Frontal cortex (tissue), 4 donors: ENCODE measurements around the gene GPBAR1. TPM values are rescaled to one million over a fixed set of nuclear protein-coding genes. Genes with fewer than 3 reads are reported as not detected.
A peak's percentile ranks its signal among the peaks of the same experiment; 100 is the strongest.

Experiments used
- DNase-seq, 2 donors: peaks; one replicate each; pipeline ENCODE4 v3.0.0; 2012; ENCODE audit warnings: low spot score in 2 of 2
- FAIRE-seq: peaks from 2 replicates; lab custom pipeline; 2012; peaks lifted over from hg19 to GRCh38; lab: Jason Lieb, UNC
- total RNA-seq: library from RNA; depleted of rRNA; stranded (reverse); fragments of >200 nt; gene quantifications from one replicate; pipeline ENCODE4 v1.2.3, GENCODE V29; 2014
- donor health status: control.
- donor health status: control.
- donor health status: control.

GPBAR1 gene, protein sequence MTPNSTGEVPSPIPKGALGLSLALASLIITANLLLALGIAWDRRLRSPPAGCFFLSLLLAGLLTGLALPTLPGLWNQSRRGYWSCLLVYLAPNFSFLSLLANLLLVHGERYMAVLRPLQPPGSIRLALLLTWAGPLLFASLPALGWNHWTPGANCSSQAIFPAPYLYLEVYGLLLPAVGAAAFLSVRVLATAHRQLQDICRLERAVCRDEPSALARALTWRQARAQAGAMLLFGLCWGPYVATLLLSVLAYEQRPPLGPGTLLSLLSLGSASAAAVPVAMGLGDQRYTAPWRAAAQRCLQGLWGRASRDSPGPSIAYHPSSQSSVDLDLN
- total RNA-seq, result not detected

- FAIRE-seq, result no peak
- no peak for DNase-seq
Observed at GRCh38 chr2:218260742-218261422, at the start of gene GPBAR1. TSS of gene GPBAR1 (plus strand) at chr2:218261015. CDS start at chr2:218262725, 1,710 bp downstream.

GRCh38 chr2:218214116-218214515 is 46.7 kb upstream of the GPBAR1 start:
- no peak for FAIRE-seq
- DNase-seq, result no peak

GRCh38 chr2:218216336-218216673 is 44.5 kb upstream of the GPBAR1 start:
- FAIRE-seq (no peak), DNase-seq (no peak)

DNA sequence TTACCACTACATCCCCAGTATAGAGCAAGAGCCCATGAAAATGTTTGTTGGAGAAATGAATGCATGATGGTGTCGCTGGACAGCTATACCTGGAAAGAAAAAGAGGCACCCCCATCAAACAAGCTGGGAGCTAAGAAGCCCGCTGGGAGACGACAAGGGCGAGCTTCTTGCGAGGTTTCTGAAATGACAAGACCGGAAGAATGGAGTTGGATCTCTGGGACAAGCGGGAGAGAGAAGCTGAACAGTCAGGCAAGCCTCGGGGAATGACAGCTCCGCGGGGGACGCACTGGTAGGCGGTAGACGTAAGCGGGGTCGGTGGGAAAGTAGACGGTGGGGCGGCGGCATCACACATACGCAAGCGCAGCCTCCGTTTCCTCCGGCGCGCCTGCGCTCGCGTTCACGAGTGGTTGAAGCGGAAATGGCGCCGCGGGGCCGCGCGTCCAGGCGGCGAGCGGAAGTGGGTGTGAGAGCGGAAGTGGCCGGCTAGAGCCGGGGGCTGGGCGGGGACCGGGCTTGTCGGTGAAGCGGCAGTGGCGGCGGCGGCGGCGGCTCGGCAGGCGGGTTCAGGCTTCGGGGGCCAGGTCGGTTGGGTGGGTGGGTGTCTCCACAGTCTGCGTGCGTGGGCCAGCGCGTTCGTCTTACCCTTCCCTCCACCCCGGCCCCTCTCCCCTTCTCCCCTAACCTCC is 44.0 kb upstream of the GPBAR1 start, which contains the start of gene ARPC2:
Gene ARPC2 (plus strand): TSS at position 516 of the 686 bp plus-strand sequence. CDS start 282 bp downstream, outside the sequence.
- FAIRE-seq (no peak), DNase-seq (peak; percentile 92 to 95)

GRCh38 chr2:218217360-218218267 is 43.2 kb upstream of the GPBAR1 start:
- DNase-seq (peak in 1 of 2 donors; percentile 45), FAIRE-seq (no peak)

- FAIRE-seq, result no peak
- DNase-seq, result no peak
Observed at GRCh38 chr2:218218268-218219185, 42.3 kb upstream of the GPBAR1 start.

DNA sequence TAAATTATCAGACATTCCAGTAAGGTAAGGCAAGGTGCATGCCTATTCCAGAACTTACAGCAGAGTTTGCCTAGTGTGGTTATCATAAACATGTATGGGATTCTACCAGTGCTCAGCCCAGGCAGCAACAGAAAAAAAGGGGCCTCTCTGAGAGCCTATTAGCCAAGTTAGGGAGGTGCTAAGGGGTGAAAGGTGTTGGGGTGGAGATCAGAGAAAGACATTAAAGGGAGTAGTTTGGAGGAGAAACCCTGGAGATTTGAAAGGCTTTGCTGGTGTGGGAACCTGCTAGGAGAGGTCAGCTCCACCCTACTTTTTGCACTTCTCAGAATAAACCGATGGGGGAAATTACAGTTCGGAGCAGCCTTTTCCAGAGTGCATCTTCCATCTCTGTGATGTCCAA is 40.9 kb upstream of the GPBAR1 start:
- FAIRE-seq, result no peak

GRCh38 chr2:218221000-218221399 is 39.8 kb upstream of the GPBAR1 start:
- no peak for FAIRE-seq
- no peak for DNase-seq

More for the DNA sequence above, 40.9 kb upstream of the GPBAR1 start:
- DNase-seq, result no peak

DNA sequence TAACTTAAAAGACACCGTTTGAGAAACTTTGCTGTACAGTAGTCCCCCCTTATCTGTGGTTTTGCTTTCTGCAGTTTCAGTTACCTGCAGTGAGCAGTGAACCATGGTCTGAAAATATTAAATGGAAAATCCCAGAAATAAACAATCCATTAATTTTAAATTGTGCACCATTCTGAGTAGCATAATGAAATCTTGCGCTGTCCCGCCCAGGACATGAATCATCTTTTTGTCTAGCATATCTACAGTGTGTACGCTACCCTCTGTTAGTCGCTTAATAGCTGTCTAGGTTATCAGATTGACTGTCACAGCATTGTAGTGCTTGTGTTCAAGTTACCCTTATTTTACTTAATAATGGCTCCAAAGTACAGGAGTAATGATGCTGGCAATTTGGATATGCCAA is 37.8 kb upstream of the GPBAR1 start:
- DNase-seq (no peak), FAIRE-seq (no peak)

GRCh38 chr2:218224186-218224585 is 36.6 kb upstream of the GPBAR1 start:
- no peak for FAIRE-seq
- DNase-seq, result no peak

GRCh38 chr2:218226903-218227302 is 33.9 kb upstream of the GPBAR1 start:
- no peak for FAIRE-seq
- DNase-seq, result no peak

DNA sequence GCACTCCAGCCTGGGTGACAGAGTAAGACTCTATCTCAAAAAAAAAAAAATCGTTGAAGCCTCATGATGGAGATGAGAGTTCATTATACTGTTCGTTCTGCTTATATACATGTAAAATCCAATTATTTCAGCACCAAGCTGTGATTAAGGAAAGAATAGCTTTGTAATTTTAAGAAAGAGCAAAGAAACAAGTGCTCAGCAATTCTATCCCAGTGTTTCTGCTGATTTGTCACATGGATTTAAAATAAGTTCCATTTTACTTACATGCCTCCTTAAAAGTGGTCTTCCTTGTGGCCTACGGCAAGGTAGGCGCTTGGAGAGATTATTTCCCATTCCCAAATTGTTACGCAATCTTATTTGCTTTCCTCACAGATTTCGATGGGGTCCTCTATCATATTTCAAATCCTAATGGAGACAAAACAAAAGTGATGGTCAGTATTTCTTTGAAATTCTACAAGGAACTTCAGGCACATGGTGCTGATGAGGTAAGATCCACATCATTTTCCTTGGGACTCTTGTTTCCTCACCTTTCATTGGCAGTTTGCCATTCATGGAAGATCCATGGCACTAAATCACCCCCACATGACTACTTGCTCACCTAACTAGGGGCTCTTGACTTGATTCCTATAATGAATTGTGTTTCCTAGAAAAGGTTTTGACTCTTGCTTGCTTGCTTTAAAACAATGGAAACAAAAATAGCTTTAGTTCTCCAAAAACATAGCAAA is 32.3 kb upstream of the GPBAR1 start:
- no peak for FAIRE-seq
- no peak for DNase-seq

DNA sequence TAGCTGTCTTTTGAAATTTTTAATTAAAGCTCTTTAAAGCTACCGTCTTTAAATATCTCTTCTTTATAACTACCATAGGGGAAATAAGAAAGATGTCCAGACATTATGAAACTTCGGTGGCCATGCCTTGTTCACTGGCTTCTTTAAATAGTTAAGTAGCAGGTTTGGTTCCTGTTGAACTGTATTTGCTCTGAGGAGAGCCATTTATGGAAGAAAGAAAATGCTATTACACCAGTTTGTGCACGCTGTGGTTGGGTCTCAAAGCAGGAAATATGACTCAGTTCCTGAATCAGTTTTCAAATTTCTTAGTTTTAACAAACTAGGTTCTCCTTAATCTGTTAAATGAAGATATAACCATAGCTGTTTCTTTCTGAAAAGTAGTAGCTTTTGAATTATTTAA is 31.6 kb upstream of the GPBAR1 start:
- FAIRE-seq, result no peak
- no peak for DNase-seq

- no peak for FAIRE-seq
Observed at GRCh38 chr2:218229851-218230250, 31.0 kb upstream of the GPBAR1 start.

DNA sequence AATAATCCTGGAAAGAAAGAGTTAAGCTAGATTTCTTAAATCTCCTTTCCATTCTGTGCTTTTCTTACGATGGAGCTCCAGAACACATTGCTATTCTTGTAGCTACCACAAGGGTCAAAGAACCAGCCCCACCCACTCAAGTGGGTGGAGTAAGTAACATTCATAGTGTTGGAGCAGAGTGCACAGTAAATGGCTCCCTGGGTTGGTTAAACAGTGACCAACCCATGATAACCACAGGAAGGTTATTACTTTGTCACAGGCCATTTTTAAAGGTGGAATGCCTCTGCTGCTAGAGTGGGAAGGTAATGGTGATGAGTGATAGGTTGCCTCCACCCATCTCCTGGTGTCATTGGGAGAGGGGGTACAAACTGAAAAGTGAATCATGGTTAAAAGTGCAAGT is 29.9 kb upstream of the GPBAR1 start:
- DNase-seq (no peak), FAIRE-seq (no peak)

More at GRCh38 chr2:218229851-218230250, 31.0 kb upstream of the GPBAR1 start:
- no peak for DNase-seq

DNA sequence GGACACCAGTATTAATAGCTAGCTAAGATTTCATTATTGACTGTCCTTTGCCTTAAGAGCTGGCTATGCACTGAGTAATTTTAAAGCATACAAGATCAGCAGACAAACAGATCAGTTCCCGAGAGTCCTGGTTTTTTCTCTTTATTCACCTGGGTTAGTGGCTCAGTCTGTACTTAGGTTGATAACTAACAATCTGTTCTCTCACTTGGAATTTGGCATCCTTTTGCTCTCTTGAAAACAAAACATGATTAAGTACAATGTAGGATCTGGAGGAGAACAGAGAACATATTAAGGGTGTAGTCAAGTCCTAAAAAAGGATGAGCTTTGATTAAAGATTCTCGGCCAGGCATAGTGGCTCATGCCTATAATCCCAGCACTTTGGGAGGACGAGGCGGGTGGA is 27.3 kb upstream of the GPBAR1 start:
- FAIRE-seq, result no peak
- no peak for DNase-seq

DNA sequence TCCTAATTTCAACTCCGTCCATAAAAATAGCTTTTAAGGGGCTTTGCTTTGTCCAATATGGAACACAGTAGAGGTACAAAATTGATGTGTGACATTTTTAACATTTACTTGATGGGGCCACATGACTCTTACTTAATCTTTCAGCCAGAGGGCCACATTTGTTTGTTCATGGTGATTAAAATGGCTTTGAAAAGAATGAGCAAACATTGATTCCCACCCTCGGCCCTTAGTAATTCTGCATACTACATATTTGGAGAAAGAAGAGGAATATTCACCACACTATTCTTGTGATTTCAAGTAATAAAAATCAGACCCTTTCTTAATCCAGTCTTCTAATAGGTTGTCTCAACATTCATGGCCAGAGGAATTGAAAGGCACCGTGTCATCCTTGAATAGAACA is 26.3 kb upstream of the GPBAR1 start:
- DNase-seq, result no peak
- FAIRE-seq, result no peak

GRCh38 chr2:218235017-218235416 is 25.8 kb upstream of the GPBAR1 start:
- FAIRE-seq, result no peak
- DNase-seq, result no peak
